Type B pancreatic cell (in vitro differentiated cells): ENCODE data around the gene PKP3. TPM values are rescaled to one million over a fixed set of nuclear protein-coding genes. Genes with fewer than 3 reads are reported as not detected.
A peak's percentile ranks its signal among the peaks of the same experiment; 100 is the strongest.
"Not testable (repeated sequence)": the region's sequence is repeated elsewhere in the genome, so short reads cannot be mapped to it uniquely, and the experiment has no call there.

ENCODE experiments used
- DNase-seq: peaks from one replicate; pipeline ENCODE4 v3.0.0; 2021; ENCODE audit warnings: mixed read lengths; ENCODE audit not compliant: unreplicated experiment; ENCODE audit errors: extremely low spot score
- H3K27ac Mint-ChIP-seq: 2 replicates; pipeline ENCODE4 v1.8.0; 2021; ENCODE audit warnings: mild to moderate bottlenecking, mixed read lengths
- H3K27me3 Mint-ChIP-seq: 2 replicates; pipeline ENCODE4 v1.8.0; 2021; ENCODE audit warnings: mixed read lengths
- H3K36me3 Mint-ChIP-seq: 2 replicates; pipeline ENCODE4 v1.8.0; 2021; ENCODE audit warnings: mixed read lengths
- H3K4me1 Mint-ChIP-seq: one replicate; pipeline ENCODE4 v1.8.0; 2021; ENCODE audit warnings: mixed read lengths; ENCODE audit not compliant: unreplicated experiment
- H3K4me3 Mint-ChIP-seq: 2 replicates; pipeline ENCODE4 v1.8.0; 2021; ENCODE audit warnings: mild to moderate bottlenecking, mixed read lengths
- H3K9me3 Mint-ChIP-seq: 2 replicates; pipeline ENCODE4 v1.8.0; 2021; ENCODE audit warnings: mixed read lengths
- total RNA-seq: library from RNA; stranded (reverse); gene quantifications from 2 replicates; pipeline ENCODE4 v1.2.1, GENCODE V29; 2021; ENCODE audit warnings: low replicate concordance
- TF ChIP-seq, protein P1 (sequence below): fragments of 200-600 bp; sonication (generic); conservative IDR thresholded peaks from 2 replicates; pipeline ENCODE4 v1.5.0; 2021; ENCODE audit warnings: antibody characterized with exemption, mild to moderate bottlenecking

PKP3 gene
- total RNA-seq, 1 donor from 2014 or later: 51.6 TPM

DNA sequence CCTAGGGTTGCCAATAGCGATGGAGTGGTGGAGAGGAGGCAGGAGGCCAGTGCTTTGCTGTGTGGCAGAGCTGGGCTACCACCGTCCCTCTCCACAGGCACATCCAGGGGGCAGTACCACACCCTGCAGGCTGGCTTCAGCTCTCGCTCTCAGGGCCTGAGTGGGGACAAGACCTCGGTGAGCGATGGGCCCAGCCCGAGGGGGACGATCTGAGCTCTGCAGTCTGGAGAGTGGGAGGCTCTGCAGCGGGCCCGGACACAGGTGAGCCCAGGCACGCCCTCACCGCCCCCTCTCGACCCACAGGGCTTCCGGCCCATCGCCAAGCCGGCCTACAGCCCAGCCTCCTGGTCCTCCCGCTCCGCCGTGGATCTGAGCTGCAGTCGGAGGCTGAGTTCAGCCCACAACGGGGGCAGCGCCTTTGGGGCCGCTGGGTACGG lies 2.5 kb downstream of the PKP3 start:
- Mint-ChIP-seq H3K36me3 (no peaks in the 10 kb centered on the region), H3K4me1 (peaks cover 6% of the 10 kb centered on the region), H3K27me3 (no peaks in the 10 kb centered on the region), H3K27ac (no peak overlapping the region), H3K4me3 (no peak overlapping the region), H3K9me3 (no peaks in the 10 kb centered on the region)
- TF ChIP-seq, protein P1, sequence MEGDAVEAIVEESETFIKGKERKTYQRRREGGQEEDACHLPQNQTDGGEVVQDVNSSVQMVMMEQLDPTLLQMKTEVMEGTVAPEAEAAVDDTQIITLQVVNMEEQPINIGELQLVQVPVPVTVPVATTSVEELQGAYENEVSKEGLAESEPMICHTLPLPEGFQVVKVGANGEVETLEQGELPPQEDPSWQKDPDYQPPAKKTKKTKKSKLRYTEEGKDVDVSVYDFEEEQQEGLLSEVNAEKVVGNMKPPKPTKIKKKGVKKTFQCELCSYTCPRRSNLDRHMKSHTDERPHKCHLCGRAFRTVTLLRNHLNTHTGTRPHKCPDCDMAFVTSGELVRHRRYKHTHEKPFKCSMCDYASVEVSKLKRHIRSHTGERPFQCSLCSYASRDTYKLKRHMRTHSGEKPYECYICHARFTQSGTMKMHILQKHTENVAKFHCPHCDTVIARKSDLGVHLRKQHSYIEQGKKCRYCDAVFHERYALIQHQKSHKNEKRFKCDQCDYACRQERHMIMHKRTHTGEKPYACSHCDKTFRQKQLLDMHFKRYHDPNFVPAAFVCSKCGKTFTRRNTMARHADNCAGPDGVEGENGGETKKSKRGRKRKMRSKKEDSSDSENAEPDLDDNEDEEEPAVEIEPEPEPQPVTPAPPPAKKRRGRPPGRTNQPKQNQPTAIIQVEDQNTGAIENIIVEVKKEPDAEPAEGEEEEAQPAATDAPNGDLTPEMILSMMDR: peak; percentile 25
- no peak for DNase-seq

DNA sequence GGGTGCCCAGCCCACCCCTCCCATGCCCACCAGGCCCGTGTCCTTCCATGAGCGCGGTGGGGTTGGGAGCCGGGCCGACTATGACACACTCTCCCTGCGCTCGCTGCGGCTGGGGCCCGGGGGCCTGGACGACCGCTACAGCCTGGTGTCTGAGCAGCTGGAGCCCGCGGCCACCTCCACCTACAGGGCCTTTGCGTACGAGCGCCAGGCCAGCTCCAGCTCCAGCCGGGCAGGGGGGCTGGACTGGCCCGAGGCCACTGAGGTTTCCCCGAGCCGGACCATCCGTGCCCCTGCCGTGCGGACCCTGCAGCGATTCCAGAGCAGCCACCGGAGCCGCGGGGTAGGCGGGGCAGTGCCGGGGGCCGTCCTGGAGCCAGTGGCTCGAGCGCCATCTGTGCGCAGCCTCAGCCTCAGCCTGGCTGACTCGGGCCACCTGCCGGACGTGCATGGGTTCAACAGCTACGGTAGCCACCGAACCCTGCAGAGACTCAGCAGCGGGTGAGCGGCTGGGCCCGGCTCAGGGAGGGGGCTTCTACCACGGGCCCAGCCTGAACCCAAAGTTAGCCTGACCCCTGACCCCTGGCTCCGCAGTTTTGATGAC lies 3.0 kb downstream of the PKP3 start:
- Mint-ChIP-seq H3K4me3 (no peak overlapping the region), H3K9me3 (no peaks in the 10 kb centered on the region), H3K27me3 (no peaks in the 10 kb centered on the region), H3K36me3 (no peaks in the 10 kb centered on the region), H3K4me1 (peaks cover 6% of the 10 kb centered on the region), H3K27ac (no peak overlapping the region)
- TF ChIP-seq, protein P1: no peak
- DNase-seq: no peak

DNA sequence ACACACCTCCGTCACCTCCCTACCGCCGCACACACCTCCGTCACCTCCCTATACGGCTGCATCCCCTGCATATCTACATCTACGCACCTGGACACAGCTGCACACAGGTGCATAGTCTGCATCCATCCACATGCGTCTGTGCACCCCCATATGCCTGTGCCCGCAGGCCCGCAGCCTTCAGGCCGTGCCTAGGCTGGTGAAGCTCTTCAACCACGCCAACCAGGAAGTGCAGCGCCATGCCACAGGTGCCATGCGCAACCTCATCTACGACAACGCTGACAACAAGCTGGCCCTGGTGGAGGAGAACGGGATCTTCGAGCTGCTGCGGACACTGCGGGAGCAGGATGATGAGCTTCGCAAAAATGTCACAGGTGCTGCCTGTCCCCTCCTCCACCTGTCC lies 4.8 kb downstream of the PKP3 start:
- H3K4me3 Mint-ChIP-seq: peak overlapping the region; percentile 60
- H3K36me3 Mint-ChIP-seq: no peaks in the 10 kb centered on the region
- H3K27ac Mint-ChIP-seq: no peak overlapping the region
- H3K4me1 Mint-ChIP-seq: peaks cover 6% of the 10 kb centered on the region
- H3K27me3 Mint-ChIP-seq: no peaks in the 10 kb centered on the region
- no peak for DNase-seq
- H3K9me3 Mint-ChIP-seq: no peaks in the 10 kb centered on the region
- TF ChIP-seq, protein P1: peak; percentile 27

DNA sequence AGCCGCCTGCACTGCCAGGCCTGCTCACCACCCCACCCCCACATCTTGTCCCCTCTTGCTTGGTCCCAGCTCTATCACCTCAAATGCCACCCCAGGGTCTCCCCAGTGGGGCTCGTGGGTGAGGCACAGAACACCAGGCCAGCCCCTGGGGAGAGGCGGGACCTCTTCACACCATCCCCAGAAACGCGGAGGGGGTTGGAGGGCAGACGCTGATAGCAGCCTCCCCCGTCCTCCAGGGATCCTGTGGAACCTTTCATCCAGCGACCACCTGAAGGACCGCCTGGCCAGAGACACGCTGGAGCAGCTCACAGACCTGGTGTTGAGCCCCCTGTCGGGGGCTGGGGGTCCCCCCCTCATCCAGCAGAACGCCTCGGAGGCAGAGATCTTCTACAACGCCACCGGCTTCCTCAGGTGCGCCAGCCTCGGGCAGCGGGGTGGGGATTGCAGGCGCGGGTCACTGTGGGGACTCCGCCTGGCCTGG lies 5.8 kb downstream of the PKP3 start:
- TF ChIP-seq, protein P1: no peak
- Mint-ChIP-seq H3K4me3 (no peak overlapping the region), H3K9me3 (no peaks in the 10 kb centered on the region), H3K36me3 (no peaks in the 10 kb centered on the region), H3K4me1 (peaks cover 3% of the 10 kb centered on the region), H3K27me3 (no peaks in the 10 kb centered on the region), H3K27ac (no peak overlapping the region)
- DNase-seq: no peak

DNA sequence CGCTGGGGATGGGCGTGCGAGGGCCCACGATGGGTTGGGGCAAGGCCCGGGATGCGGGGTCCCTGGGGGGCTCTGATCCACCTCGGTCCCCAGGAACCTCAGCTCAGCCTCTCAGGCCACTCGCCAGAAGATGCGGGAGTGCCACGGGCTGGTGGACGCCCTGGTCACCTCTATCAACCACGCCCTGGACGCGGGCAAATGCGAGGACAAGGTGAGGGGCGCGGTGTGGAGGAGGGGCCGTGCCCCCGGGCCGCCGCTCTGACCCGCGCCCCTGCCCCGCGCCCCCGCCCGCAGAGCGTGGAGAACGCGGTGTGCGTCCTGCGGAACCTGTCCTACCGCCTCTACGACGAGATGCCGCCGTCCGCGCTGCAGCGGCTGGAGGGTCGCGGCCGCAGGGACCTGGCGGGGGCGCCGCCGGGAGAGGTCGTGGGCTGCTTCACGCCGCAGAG lies 6.3 kb downstream of the PKP3 start:
- no peak overlapping the region for H3K4me3 Mint-ChIP-seq
- H3K27ac Mint-ChIP-seq: no peak overlapping the region
- no peaks in the 10 kb centered on the region for H3K27me3 Mint-ChIP-seq
- no peak for DNase-seq
- no peaks in the 10 kb centered on the region for H3K36me3 Mint-ChIP-seq
- H3K4me1 Mint-ChIP-seq: no peaks in the 10 kb centered on the region
- TF ChIP-seq, protein P1: no peak
- H3K9me3 Mint-ChIP-seq: no peaks in the 10 kb centered on the region

DNA sequence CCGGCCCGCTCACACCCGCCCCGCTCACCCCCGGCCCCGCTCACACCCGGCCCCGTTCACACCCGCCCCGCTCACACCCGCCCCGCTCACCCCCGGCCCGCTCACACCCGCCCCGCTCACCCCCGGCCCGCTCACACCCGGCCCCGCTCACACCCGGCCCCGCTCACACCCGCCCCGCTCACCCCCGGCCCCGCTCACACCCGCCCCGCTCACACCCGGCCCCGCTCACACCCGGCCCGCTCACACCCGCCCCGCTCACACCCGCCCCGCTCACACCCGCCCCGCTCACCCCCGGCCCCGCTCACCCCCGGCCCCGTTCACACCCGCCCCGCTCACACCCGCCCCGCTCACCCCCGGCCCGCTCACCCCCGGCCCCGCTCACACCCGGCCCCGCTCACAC lies 7.2 kb downstream of the PKP3 start:
- not testable (repeated sequence) for H3K9me3 Mint-ChIP-seq, H3K27me3 Mint-ChIP-seq, H3K27ac Mint-ChIP-seq, H3K36me3 Mint-ChIP-seq, H3K4me1 Mint-ChIP-seq, DNase-seq, H3K4me3 Mint-ChIP-seq
